Endothelial cell of umbilical vein (primary cell): ENCODE measurements around the gene DTX3L. TPM values are rescaled to one million over a fixed set of nuclear protein-coding genes. Genes with fewer than 3 reads are reported as not detected.

Source experiments
- BruUV-seq: library from RNA; stranded (reverse); fragments of 400-500 nt; replicated peaks from 2 replicates; lab custom pipeline; 2021; lab: Mats Ljungman, UMichigan
- CTCF ChIA-PET: fragments of 300-600, 350-600 bp; sonication (Branson Sonifier 250); formaldehyde crosslinking; loops from one replicate; lab custom pipeline; 2021; ENCODE audit warnings: antibody characterized with exemption, inconsistent platforms; lab: Charles Lee
- POLR2A ChIA-PET: fragments of 300-600, 350-600 bp; sonication (Branson Sonifier 250); formaldehyde crosslinking; loops from one replicate; lab custom pipeline; 2021; ENCODE audit warnings: antibody characterized with exemption, inconsistent platforms; lab: Charles Lee
- DNase-seq: peaks from one replicate; pipeline ENCODE4 v3.0.0-alpha.2; 2011; ENCODE audit warnings: low read depth, low spot score
- FAIRE-seq: peaks from 2 replicates; lab custom pipeline; 2011; peaks lifted over from hg19 to GRCh38; lab: Jason Lieb, UNC
- H2AFZ ChIP-seq: 2 replicates; pipeline ENCODE4 v1.6.0; 2012; ENCODE audit warnings: low read depth, low read length, control low read depth, inconsistent platforms
- H3K27ac ChIP-seq: 2 replicates; pipeline ENCODE4 v1.5.1; 2011; ENCODE audit warnings: low read depth, mild to moderate bottlenecking, control low read depth, low read length, moderate library complexity; ENCODE audit not compliant: insufficient read depth
- H3K27me3 ChIP-seq, 2 experiments: 2 replicates each; pipeline versions ENCODE4 v1.6.0 to v1.6.1; 2011; ENCODE audit warnings: low read length in 2 of 2, mixed read lengths in 1 of 2; ENCODE audit not compliant: control insufficient read depth in 2 of 2, insufficient read depth in 2 of 2
- H3K36me3 ChIP-seq, 2 experiments: 2 replicates in 1 of 2; 3 replicates in 1 of 2; pipeline ENCODE4 v1.5.1; 2011; ENCODE audit warnings: low read length in 2 of 2, mild to moderate bottlenecking in 1 of 2, moderate library complexity in 1 of 2; ENCODE audit not compliant: control insufficient read depth in 2 of 2, insufficient read depth in 2 of 2; ENCODE audit errors: extremely low read depth in 1 of 2
- H3K4me1 ChIP-seq: 3 replicates; pipeline ENCODE4 v1.5.1; 2011; ENCODE audit warnings: mild to moderate bottlenecking, low read length; ENCODE audit not compliant: control insufficient read depth, insufficient read depth; ENCODE audit errors: extremely low read depth
- H3K4me2 ChIP-seq: 2 replicates; pipeline ENCODE4 v1.6.1; 2011; ENCODE audit warnings: low read length, control low read depth, mixed read lengths; ENCODE audit not compliant: insufficient read depth
- H3K4me3 ChIP-seq, 3 experiments: fragments of 200-600 bp in 1 of 3; sonication (generic), shearing (Covaris generic) in 1 of 3; replicated peaks in 1 of 3; 2 replicates each; pipeline ENCODE4 v1.5.1; 2011 to 2016; ENCODE audit warnings: control low read depth in 3 of 3, low read length in 3 of 3, mild to moderate bottlenecking in 2 of 3, inconsistent platforms in 1 of 3, low read depth in 1 of 3, moderate library complexity in 1 of 3; ENCODE audit not compliant: insufficient read depth in 1 of 3
- H3K79me2 ChIP-seq: 2 replicates; pipeline ENCODE4 v1.6.0; 2012; ENCODE audit warnings: low read length, inconsistent platforms; ENCODE audit not compliant: control insufficient read depth, insufficient read depth
- H3K9ac ChIP-seq: replicated peaks from 2 replicates; pipeline ENCODE3; 2011; ENCODE audit warnings: low read length, control low read depth; ENCODE audit not compliant: insufficient read depth; ENCODE audit errors: extremely low read depth
- H3K9me1 ChIP-seq: replicated peaks from 3 replicates; pipeline ENCODE4 v1.6.0; 2011; ENCODE audit warnings: mild to moderate bottlenecking, low read length; ENCODE audit not compliant: control insufficient read depth, insufficient read depth; ENCODE audit errors: extremely low read depth
- H3K9me3 ChIP-seq: replicated peaks from 2 replicates; pipeline ENCODE4 v1.5.1; 2012; ENCODE audit warnings: low read length, inconsistent platforms; ENCODE audit not compliant: control insufficient read depth, insufficient read depth
- H4K20me1 ChIP-seq: replicated peaks from 2 replicates; pipeline ENCODE3; 2011; ENCODE audit warnings: mild to moderate bottlenecking, low read length; ENCODE audit not compliant: control insufficient read depth, insufficient read depth; ENCODE audit errors: extremely low read depth
- EZH2 ChIP-seq: IDR thresholded peaks from 2 replicates; pipeline ENCODE4 v1.6.1; 2012; ENCODE audit warnings: borderline replicate concordance, low read depth, mild to moderate bottlenecking, moderate library complexity, low read length, inconsistent platforms; ENCODE audit not compliant: severe bottlenecking
- FOS ChIP-seq: IDR thresholded peaks from 2 replicates; pipeline ENCODE4 v1.6.1; 2011; ENCODE audit warnings: mild to moderate bottlenecking, low read length, moderate library complexity, borderline replicate concordance; ENCODE audit not compliant: insufficient read depth
- GATA2 ChIP-seq: IDR thresholded peaks from 2 replicates; pipeline ENCODE4 v1.7.0; 2011; ENCODE audit warnings: low read depth, mild to moderate bottlenecking, moderate library complexity, mixed read lengths, low read length; ENCODE audit not compliant: insufficient read length, insufficient read depth
- JUN ChIP-seq: IDR thresholded peaks from 2 replicates; pipeline ENCODE4 v1.6.1; 2011; ENCODE audit warnings: borderline replicate concordance, low read depth; ENCODE audit not compliant: insufficient read length, insufficient read depth
- MYC ChIP-seq: IDR thresholded peaks from one replicate; pipeline ENCODE4 v1.6.1; 2011; ENCODE audit warnings: mild to moderate bottlenecking, low read depth, low read length
- POLR2A ChIP-seq: IDR thresholded peaks from 2 replicates; pipeline ENCODE4 v1.6.1; 2012; ENCODE audit warnings: low read depth, mild to moderate bottlenecking, control low read depth, low read length
- POLR2AphosphoS5 ChIP-seq: IDR thresholded peaks from 2 replicates; pipeline ENCODE4 v1.6.1; 2012; ENCODE audit warnings: low read depth, mild to moderate bottlenecking, control low read depth, low read length, moderate library complexity; ENCODE audit not compliant: insufficient read depth
- dilution Hi-C: fragments of 300-500 bp; cut with MboI; formaldehyde crosslinking; loops from one replicate; pipeline ENCODE4 v1.15.0; 2019; ENCODE audit warnings: low sequenced_read_pairs; ENCODE audit not compliant: extremely low pct_ligation_motif_present
- intact Hi-C: fragments of 100-400 bp; cut with micrococcal nuclease; formaldehyde crosslinking; loops from one replicate; pipeline ENCODE4 v1.10.0; 2022
- polyA plus RNA-seq, 4 experiments: library from polyadenylated mRNA; depleted of rRNA in 3 of 4; stranded (reverse) in 3 of 4; unstranded in 1 of 4; fragments of >200 nt; gene quantifications; 2 replicates each; pipeline versions ENCODE4 v1.2.1 to v1.2.3, GENCODE V29; 2011 to 2012; ENCODE audit warnings: missing spikeins in 1 of 4
- total RNA-seq: library from RNA; stranded (reverse); gene quantifications from 2 replicates; pipeline ENCODE4 v1.2.3, GENCODE V29; 2021
- TF ChIP-seq, protein P1 (sequence below), 2 donors: IDR thresholded peaks; 1 replicate in 1 of 2; 2 replicates in 1 of 2; pipeline ENCODE4 v1.5.1; 2011; ENCODE audit warnings: low read length in 2 of 2, mild to moderate bottlenecking in 2 of 2, moderate library complexity in 2 of 2, control low read depth in 1 of 2, inconsistent platforms in 1 of 2, low read depth in 1 of 2; ENCODE audit not compliant: insufficient read depth in 1 of 2; ENCODE audit errors: extremely low read depth in 1 of 2
- TF ChIP-seq, protein P2 (sequence below): IDR thresholded peaks from 2 replicates; pipeline ENCODE4 v1.6.1; 2011; ENCODE audit not compliant: insufficient read depth, insufficient read length

The DTX3L gene
- total and polyA plus RNA-seq, 2 donors (not counting 3 experiments of a cell fraction or from before 2014, with no cell fraction given) = 3.2 to 20.5 TPM

DNA sequence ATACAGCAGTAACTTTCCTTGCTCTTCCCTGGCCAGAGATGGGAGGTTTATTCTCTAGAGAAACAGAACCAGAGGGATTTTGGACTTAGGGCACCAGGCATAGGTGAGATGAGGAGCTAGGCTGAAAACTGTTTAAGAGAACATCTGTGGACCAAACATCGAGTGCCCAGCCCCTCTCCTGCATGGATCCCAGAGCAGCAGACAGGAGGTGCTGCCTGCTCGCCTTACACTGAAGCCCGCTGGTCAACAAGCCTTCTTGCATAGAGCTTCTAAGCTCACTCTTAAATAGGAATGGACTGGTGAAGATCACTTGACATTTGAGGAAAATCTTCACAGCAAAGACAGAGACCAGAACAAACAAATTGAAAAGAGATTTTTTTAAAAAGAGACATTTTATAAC lies 54.5 kb downstream of the DTX3L start:
- intact Hi-C loops (no loop called here), dilution Hi-C loops (no loop called here)
- Histone ChIP-seq H3K79me2 (no peaks in the 10 kb centered on the region), H3K27me3 (peaks cover 10 to 20% of the 10 kb centered on the region in 2 experiments), H2AFZ (no peak overlapping the region), H3K4me2 (no peak overlapping the region), H3K27ac (no peak overlapping the region), H3K9ac (no peak overlapping the region), H3K9me1 (no peaks in the 10 kb centered on the region), H3K4me1 (no peaks in the 10 kb centered on the region), H3K9me3 (no peaks in the 10 kb centered on the region), H4K20me1 (no peaks in the 10 kb centered on the region), H3K36me3 (no peaks in the 10 kb centered on the region), H3K4me3 (no peak overlapping the region)
- FAIRE-seq (no peak), DNase-seq (no peak)
- CTCF ChIA-PET = interaction anchor here (0.7 kb wide), 1 partner anchor 10 kb away, joined by 3 read pairs; no protein-coding TSS in a partner anchor
- no TSS peak for BruUV-seq
- POLR2A ChIA-PET = no interaction called here
- TF ChIP-seq POLR2AphosphoS5 (no peak), MYC (no peak), POLR2A (no peak), GATA2 (no peak), EZH2 (no peak), FOS (no peak), JUN (no peak)
- TF ChIP-seq, protein P1, sequence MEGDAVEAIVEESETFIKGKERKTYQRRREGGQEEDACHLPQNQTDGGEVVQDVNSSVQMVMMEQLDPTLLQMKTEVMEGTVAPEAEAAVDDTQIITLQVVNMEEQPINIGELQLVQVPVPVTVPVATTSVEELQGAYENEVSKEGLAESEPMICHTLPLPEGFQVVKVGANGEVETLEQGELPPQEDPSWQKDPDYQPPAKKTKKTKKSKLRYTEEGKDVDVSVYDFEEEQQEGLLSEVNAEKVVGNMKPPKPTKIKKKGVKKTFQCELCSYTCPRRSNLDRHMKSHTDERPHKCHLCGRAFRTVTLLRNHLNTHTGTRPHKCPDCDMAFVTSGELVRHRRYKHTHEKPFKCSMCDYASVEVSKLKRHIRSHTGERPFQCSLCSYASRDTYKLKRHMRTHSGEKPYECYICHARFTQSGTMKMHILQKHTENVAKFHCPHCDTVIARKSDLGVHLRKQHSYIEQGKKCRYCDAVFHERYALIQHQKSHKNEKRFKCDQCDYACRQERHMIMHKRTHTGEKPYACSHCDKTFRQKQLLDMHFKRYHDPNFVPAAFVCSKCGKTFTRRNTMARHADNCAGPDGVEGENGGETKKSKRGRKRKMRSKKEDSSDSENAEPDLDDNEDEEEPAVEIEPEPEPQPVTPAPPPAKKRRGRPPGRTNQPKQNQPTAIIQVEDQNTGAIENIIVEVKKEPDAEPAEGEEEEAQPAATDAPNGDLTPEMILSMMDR (IDR thresholded peaks at IDR 0.05; ENCODE audit: extremely low read depth in 1 of 2, insufficient read depth in 1 of 2, low read depth in 1 of 2, low read length in 2 of 2) = no peak
- TF ChIP-seq, protein P2, sequence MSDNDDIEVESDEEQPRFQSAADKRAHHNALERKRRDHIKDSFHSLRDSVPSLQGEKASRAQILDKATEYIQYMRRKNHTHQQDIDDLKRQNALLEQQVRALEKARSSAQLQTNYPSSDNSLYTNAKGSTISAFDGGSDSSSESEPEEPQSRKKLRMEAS = no peak
